Suppressor macrophage (primary cell): ENCODE data around the gene MEF2C.

Source experiments
- DNase-seq, 4 experiments: peaks; one replicate each; pipeline ENCODE4 v3.0.0-alpha.2; 2020 to 2022

The MEF2C gene

DNA sequence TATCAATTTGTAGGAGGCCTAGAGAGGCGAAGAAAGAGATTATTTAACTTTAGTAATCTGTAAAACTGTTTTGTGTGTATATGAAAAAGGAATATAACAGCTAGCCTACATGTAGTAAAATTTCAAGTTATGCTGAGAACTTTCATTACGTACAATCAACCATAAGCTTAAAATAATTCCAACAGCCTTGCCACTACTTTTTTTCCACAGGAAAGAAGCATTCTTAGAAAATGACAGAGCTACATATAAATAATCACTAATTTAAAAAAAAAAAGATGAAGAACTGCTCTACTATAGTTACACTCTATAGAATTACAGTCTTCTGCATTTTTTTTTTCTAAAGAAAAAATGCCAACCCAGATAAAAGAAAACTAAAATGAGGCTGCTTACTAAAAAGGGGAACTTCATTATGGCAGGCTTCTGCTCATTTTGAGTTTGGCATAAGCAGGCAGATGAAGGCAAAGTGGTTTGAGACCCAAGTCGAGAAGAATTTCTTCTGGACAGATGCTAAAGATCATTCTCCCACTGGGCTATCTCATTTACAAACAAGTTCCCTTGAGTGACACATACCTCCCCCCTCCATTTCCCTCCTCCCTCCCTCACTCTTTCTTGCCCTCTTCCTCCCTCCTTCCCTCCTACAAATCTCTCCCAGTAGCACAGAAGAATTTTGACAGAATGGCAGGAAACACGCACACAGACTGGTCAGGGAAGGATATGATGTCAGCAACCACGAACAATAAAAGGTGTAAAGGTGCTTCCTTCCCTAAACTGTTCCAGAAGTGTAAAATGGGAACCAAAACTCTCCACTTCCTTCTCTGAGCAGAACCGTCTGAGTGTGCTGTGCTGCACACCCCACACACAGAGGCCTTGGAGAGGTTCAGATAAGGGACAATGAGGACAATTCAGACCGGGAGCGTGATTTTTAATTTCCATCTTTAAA lies 56.1 kb downstream of the MEF2C start:
- DNase-seq = peak; percentile 80 to 95 (median 88)

DNA sequence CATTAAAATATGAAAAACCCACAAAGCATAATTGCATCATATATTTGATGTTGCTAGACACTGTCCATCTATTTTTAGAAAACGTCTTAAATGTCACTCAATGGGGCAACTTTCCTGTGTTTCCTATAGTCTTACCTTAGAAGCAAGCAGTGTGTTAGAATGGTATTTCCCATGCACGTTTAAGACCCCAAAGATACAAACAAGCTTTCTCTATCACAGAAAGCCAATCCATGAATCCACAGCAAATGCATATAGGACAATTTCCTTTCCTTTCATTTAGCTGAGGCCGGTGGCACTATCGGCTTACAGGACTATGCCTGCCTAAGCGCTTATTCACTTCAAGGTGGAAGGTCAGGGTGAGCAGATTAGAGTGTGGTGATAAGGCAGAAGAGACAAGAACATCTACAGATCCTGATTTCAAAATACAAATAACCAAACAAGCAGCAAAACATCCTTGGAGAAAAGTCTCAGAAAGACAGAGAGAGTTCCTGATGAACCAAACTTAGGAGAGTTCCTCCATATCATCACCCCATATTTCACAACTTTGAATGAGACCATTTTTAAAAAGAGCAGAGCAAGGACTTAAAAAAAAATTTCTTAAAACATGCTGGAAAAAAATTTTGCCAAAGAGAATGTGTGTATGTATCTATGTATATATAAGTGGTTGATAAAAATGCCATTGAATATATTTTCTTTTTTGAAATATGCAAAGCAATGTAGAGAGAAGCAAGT lies 57.2 kb downstream of the MEF2C start:
- DNase-seq = peak; percentile 17 to 73 (median 49)

DNA sequence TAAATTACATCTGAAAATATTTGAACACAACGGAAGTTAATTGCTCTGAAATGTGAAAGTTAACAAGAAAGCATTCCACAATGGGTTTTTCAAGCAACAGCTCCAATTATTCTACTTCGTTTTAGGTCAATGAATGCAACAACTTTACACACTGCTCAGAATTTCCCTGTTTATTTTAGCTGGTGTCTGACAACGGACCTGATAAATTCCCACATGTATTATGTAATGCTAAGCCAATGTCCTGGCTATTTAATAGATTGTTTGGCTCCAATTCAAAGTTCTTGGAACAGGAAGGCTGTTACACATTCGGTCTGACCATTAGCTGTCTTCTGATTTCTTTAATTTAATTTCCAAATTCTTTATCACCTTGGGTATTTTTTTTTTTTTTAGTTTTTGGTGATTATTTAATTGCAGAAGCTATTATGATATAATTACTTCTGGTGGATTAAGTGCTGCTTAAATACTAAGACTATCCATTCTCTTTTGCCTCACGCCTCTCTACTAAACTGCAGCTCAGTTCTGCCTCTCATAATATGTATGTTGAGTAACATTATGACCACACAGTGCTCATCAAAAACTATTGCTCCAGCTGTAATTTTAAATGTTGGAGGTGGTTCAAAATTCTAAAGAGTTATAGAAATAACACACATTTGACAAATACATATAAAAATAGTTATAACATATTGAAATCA lies 57.9 kb downstream of the MEF2C start:
- DNase-seq = peak; percentile 16 to 69 (median 42)

GRCh38 chr5:88824141-88824540 lies 58.8 kb downstream of the MEF2C start:
- no peak for DNase-seq

DNA sequence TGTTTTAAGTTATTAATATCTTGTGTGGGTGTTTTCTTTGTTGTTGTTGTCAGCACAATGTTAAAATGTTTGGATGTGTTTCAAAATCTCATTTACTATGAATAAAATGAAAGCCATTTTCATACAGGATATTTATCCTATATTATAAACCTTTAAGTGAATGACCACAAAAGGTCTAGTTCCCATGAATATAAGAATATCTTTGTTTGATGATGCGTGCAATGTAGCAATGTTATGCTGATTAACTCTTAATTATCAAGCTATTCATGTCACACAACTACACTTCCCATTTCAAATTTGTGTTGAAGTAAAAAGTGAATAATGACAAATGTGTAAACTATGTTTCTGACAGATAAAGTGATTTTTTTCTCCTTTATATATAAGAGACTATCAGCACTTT lies 59.8 kb downstream of the MEF2C start:
- no peak for DNase-seq

GRCh38 chr5:88821161-88821560 lies 61.8 kb downstream of the MEF2C start:
- no peak for DNase-seq

DNA sequence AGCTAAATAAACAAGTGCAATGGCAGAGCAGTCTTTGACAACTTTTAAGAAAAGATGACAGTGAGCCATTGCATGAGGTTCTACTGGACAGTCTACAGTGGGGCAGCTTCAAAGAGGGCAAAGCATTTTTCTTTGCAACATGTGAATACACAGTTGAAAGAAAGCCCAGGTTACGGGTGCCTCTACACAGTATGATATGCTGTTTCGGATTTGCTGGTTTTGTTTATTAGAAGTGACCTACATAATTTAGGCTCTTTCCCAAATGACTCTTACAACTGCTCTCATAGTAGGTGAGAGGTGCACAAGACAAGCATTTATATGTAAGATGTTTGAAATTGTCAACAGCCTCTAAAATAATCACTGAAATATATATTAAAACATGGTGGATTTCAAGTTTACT lies 62.4 kb downstream of the MEF2C start:
- no peak for DNase-seq

DNA sequence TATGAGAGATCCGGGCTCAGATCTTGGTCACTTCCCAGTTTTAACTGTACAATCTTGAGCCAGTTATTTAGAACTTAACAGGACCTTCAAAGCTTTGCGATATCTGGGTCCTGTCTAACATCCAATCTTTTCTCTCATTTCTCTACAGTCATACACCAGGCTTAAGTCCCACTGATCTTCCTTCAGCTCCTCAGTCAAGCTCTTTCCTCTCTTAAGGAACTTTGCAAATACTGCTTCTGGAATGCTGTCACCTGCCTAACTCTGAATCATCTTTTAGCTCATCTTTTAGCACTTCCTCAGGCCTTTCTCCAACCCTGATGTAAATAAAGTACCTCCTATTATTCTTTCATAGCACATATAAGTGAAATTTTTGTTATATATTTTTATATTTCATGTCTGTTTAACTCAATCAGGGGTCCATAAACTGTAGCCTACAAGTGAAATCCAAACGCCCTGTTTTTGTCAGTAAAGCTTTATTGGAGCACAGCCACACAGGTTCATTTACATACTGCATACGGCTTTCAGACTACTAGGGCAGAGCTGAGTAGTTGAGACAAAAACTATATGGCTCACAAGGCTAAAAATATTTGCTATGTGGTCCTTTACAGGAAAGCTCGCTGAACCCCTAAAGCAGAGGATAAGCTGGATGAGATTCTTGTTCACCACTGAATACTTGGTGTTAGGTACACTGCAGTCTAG lies 63.5 kb downstream of the MEF2C start:
- no peak for DNase-seq

- DNase-seq = no peak
Observed at GRCh38 chr5:88818296-88818695, 64.7 kb downstream of the MEF2C start.

DNA sequence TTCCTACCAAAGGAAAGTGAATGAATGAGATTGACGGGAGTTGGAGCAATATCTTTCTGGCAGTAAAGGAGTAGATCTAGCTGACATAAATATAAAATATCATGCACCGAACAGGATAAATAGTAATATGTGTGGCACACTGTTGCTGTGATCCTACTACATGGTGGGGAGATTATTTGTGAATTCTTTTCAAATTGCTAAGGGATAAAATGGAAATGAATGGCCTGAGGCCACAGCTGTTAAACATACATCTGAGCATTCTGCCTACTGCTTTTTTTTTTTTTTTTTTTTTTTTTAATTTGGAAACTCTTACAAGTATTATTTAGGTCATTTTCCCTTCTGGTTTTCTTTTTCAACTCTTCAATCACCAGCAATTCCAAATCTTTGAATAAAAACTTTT lies 66.8 kb downstream of the MEF2C start:
- DNase-seq = no peak

DNA sequence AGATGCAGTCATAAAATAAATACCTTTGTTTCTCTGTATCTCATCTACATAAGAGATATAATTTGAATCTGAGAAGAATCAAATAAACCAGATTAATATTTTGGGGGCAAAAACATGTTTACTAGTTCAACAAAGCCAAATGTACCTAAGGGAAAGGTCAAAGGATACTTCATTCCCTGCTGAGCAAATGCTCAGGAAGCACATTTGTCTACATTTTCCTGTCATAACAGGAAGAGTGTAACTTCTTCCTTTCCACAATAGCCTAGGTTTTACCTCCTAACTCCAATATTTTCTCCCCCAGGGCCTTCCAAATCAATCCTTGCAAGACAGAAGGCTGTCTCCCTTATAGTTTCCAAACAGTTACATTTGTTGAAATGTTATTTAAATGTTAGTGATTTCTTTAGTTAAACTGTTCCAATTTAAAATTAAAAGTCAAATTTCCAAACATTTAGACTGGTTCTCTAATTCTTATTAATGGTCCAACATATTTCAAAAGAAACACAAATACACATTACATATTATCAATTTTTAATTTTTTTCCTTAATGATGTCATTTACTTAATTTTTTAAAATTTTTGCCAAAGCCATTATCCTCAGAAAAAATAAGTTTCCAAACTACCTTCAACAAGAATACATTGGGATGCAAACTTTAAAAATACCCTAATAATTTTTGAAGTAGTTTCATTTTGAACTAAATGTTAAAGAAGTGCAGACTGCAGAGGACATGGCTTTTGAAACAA lies 67.8 kb downstream of the MEF2C start:
- DNase-seq = no peak

DNA sequence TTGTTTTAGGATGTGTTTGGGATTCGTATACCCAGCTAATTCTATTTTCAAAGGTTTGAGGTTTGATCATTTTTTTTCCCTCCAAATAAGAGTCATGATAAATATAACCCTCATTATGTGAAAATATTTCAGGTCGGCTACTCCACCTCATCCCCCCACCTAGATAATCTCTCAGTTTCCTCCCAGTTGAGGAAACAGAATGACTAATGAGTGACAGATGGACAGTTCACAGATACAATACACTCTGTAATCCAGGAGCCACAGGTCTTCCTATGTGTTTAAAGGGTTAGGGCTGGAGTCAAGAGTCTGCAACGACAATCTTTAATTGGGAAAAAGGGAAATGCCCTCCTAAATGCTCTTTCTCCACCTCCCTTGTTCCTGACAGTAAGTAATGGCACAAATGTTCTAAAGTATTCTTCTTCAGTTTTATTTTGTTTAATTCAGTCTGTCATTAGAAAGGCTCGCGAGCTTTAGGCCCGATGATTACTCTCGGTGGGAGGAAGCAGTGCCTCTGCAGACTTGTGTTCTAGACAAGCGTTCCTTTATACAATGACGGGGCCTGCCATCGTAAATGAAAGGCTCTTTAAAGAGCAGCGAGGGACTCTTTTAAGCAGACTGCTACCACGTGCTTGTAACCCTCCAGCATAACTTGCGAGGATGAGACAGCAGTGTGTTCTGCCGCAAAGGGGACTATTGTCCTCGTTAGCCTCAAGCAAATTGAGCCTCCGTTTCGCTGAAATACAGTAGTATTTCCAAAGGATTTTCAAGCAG lies 69.0 kb downstream of the MEF2C start:
- DNase-seq = no peak

DNA sequence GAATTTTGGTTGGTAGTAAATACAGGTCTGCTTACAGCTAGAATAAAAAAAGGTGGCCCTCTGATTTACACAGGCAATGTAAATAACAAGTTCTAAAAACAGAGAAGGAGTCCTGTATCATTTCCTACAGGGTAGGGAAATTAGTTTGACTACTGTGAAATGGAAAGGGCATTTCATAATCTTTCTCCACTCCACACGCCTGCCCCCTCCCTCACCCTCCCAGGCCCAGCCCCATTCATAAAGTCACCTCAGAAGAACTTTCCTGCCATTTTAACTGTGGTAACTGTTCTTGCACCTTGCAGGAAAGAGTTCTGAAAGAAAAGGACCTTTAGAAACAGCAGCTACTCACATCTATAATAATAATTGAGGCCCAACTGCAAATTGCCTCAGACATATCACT lies 69.7 kb downstream of the MEF2C start:
- peak in 3 of 4 experiments; percentile 34 to 41 (median 38) for DNase-seq

- no peak for DNase-seq
Observed at GRCh38 chr5:88808153-88808552, 74.8 kb downstream of the MEF2C start.

- no peak for DNase-seq
Observed at GRCh38 chr5:88807327-88807726, 75.7 kb downstream of the MEF2C start.

DNA sequence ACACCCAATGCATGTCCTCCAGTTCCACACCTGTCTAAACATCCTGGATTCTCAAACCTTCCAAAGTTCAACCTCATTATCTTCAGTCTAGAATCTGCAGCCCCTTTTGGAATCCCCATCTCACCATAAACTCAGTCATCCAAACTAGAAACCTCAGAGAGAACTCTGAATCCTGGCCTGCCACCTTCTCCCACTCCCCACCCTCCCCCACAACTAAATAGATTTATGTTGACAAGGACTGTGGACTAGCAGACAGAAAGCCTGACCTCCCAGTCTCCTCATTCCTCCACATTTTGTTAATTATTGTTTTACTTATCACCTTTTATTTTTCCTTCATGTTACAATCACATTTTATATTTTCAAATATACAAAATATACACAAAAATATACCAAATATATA lies 76.6 kb downstream of the MEF2C start:
- DNase-seq = no peak

DNA sequence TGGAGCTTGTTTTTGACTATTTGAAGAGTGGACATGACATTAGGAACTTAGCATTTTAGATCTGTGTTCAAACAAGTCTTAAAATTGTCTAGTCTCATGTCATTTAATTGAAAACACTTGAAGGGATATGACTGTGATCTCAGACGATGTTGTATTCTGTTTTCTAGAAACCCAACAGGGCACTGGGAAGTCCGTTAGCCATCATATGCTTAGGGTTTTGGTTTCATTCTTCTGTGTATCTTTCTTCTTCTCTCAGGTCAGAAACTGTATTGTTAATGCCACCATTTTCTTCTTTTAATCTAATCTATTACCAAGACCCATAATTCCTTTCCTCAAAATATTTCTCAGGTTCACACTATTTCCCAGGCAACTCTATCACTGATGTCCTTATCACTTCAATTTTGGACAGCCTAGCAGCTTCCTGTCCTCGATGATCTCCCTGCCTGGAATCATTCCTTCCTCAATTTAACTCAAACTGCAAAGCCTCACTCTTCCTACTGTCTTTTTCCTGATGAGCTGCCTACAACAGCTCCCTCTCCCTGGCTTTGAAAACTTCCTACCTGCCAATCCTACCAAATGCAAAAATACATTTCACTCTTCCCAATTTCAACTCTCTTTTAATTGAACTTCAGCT lies 77.7 kb downstream of the MEF2C start:
- no peak for DNase-seq

DNA sequence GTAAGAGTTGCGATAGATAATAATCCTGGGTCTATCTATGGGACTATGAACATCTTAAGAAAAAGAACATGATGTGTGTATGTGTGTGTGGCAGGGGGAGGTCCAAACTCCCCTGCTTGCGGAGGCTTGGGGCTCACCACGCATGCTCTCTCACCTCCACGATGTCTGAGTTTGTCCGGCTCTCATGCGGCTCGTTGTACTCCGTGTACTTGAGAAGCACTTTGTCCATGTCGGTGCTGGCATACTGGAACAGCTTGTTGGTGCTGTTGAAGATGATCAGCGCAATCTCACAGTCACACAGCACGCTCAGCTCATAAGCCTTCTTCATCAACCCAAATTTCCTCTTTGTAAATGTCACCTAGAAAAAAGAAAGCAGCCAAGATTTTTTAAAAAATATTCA lies 78.5 kb downstream of the MEF2C start:
- no peak for DNase-seq

DNA sequence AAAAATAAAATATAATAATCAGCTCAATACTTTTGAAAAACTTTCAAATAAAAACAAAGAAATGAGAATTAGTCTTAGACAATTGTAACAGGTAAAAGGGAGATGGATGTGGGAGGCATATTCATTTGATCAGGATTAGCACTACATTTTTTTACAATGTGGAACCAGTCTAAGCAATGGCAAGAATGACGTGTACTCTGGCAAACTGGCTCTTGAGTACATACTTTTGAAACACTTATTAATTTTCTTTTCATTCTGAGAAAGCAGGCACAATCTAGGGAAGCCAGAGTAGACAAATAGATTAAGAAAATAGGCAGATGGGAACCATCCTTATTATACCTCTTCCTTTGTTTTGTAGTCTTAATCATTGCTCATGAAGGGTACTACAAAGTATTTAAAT lies 79.7 kb downstream of the MEF2C start:
- no peak for DNase-seq

GRCh38 chr5:88799938-88800535 lies 82.9 kb downstream of the MEF2C start:
- DNase-seq = no peak
